DMS79 (cell line): ENCODE results near the gene NCOA4.
"Not testable (repeated sequence)": the region's sequence is repeated elsewhere in the genome, so short reads cannot be mapped to it uniquely, and the experiment has no call there.

ENCODE experiments used
- DNase-seq: peaks from one replicate; lab custom pipeline; 2025; lab: John Stamatoyannopoulos, UW

Gene NCOA4

GRCh38 chr10:45983538-45984186 is 46.8 kb downstream of the NCOA4 start:
- DNase-seq: not testable (repeated sequence)

GRCh38 chr10:45981367-45981766 is 49.1 kb downstream of the NCOA4 start:
- not testable (repeated sequence) for DNase-seq

- not testable (repeated sequence) for DNase-seq
Observed at GRCh38 chr10:45978554-45978953, 51.9 kb downstream of the NCOA4 start.

- DNase-seq: not testable (repeated sequence)
Observed at GRCh38 chr10:45974041-45974440, 56.4 kb downstream of the NCOA4 start.

- not testable (repeated sequence) for DNase-seq
Observed at GRCh38 chr10:45972813-45973169, 57.6 kb downstream of the NCOA4 start.

GRCh38 chr10:45972106-45972812 is 58.2 kb downstream of the NCOA4 start, which contains the start of gene TIMM23:
Gene TIMM23 (plus strand): TSS chr10:45972489. CDS start chr10:45972625, 136 bp downstream.
- peak; percentile 39 for DNase-seq

- not testable (repeated sequence) for DNase-seq
Observed at GRCh38 chr10:45971742-45972105, 58.7 kb downstream of the NCOA4 start.

- not testable (repeated sequence) for DNase-seq
Observed at GRCh38 chr10:45971019-45971418, 59.4 kb downstream of the NCOA4 start.

GRCh38 chr10:45962686-45963452 is 67.6 kb downstream of the NCOA4 start:
- not testable (repeated sequence) for DNase-seq

- DNase-seq: not testable (repeated sequence)
Observed at GRCh38 chr10:45957928-45958327, 72.5 kb downstream of the NCOA4 start.

- DNase-seq: not testable (repeated sequence)
Observed at GRCh38 chr10:45956634-45957033, 73.8 kb downstream of the NCOA4 start.
